Adipocyte (in vitro differentiated cells): ENCODE measurements around the gene TUBGCP3.

Source experiments
- DNase-seq: peaks from one replicate; pipeline ENCODE4 v3.0.0-alpha.2; 2015; ENCODE audit warnings: low read depth
- H3K27me3 ChIP-seq: replicated peaks from 2 replicates; pipeline ENCODE4 v1.7.0; 2013; ENCODE audit warnings: mild to moderate bottlenecking, low read length, moderate library complexity; ENCODE audit not compliant: control insufficient read depth, insufficient read depth
- H3K36me3 ChIP-seq: 2 replicates; pipeline ENCODE4 v1.7.0; 2013; ENCODE audit warnings: low read length, mild to moderate bottlenecking, moderate library complexity; ENCODE audit not compliant: control insufficient read depth, insufficient read depth, severe bottlenecking
- H3K4me1 ChIP-seq: 2 replicates; pipeline ENCODE4 v1.7.0; 2013; ENCODE audit warnings: mild to moderate bottlenecking, low read length, moderate library complexity; ENCODE audit not compliant: control insufficient read depth, insufficient read depth
- H3K4me3 ChIP-seq: 2 replicates; pipeline ENCODE4 v1.7.0; 2013; ENCODE audit warnings: mild to moderate bottlenecking, low read length, moderate library complexity
- H3K9ac ChIP-seq: 2 replicates; pipeline ENCODE4 v1.7.0; 2013; ENCODE audit warnings: mild to moderate bottlenecking, low read length, moderate library complexity
- H3K9me3 ChIP-seq: 2 replicates; pipeline ENCODE4 v1.7.0; 2013; ENCODE audit warnings: mild to moderate bottlenecking, low read length, moderate library complexity; ENCODE audit not compliant: control insufficient read depth

Gene TUBGCP3

GRCh38 chr13:112448621-112449544 lies 139.1 kb downstream of the TUBGCP3 start:
- no peak for DNase-seq
- H3K27me3 ChIP-seq = peaks cover 33% of the 10 kb centered on the region
- no peak overlapping the region for H3K9ac ChIP-seq
- H3K4me3 ChIP-seq = no peak overlapping the region
- no peaks in the 10 kb centered on the region for H3K36me3 ChIP-seq
- no peaks in the 10 kb centered on the region for H3K9me3 ChIP-seq
- no peaks in the 10 kb centered on the region for H3K4me1 ChIP-seq

DNA sequence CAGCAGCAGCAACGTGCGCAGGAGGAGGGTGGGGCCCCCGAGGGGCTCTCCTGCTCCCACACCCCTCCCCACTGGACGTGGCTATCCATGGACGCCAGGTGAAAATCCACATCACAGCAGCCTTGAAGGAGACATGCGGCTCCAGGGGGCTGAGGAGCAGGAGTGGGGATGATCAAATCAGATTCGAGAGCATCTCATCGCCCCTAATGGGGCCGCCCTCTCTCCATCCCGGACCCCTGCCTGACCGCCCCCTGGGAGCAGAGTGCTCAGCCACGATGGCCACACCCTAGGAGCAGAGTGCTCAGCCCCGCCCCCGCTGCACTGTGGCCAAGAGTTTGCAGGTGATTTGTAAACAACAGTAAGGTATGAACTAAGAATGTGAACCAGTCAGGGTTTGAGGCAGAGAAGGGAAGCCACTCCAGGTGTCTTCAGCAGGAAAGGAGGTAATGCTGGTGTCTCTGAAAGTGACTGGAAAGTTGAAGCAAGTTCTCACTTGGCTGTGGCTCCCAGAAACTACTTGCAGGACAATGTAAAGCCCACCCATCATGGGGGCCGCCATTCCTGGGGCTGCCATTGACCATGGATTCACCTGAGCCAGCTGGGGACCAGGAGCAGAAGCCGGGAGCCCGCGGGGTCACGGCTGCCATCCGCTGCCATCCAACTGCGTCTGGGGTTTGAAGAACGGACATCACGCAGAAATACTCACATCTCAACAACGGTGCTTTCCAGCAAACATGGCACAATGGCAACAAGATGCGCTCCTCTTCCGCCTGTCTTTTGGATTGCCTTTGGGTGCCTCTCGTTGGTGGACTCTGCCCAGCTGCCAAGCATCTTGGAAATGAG lies 140.0 kb downstream of the TUBGCP3 start:
- Histone ChIP-seq H3K27me3 (peaks cover 42% of the 10 kb centered on the region), H3K9me3 (no peaks in the 10 kb centered on the region), H3K4me3 (no peak overlapping the region), H3K9ac (no peak overlapping the region), H3K36me3 (no peaks in the 10 kb centered on the region), H3K4me1 (no peaks in the 10 kb centered on the region)
- DNase-seq = no peak

DNA sequence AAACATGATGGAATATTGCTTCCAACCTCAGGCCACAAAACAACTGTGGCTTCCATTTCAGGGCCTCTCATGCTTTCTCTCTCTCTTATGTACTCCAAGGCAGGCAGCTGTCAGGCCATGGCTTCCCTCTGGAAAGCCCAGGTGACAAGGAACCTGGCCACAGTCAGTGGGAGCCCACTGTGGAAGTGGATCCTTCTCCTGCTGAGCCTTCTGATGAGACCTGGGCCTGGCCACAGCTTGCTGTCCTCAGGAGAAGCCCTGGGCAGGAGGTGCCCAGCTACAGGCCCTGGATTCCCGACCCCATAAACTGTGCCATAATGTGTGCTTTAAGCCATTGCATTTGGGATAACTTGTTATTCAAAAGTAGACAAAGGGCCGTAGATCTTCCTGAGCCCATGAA lies 140.6 kb downstream of the TUBGCP3 start:
- Histone ChIP-seq H3K9ac (no peak overlapping the region), H3K4me3 (no peak overlapping the region), H3K4me1 (no peaks in the 10 kb centered on the region), H3K9me3 (no peaks in the 10 kb centered on the region), H3K36me3 (no peaks in the 10 kb centered on the region), H3K27me3 (peaks cover 47% of the 10 kb centered on the region)
- DNase-seq = no peak

DNA sequence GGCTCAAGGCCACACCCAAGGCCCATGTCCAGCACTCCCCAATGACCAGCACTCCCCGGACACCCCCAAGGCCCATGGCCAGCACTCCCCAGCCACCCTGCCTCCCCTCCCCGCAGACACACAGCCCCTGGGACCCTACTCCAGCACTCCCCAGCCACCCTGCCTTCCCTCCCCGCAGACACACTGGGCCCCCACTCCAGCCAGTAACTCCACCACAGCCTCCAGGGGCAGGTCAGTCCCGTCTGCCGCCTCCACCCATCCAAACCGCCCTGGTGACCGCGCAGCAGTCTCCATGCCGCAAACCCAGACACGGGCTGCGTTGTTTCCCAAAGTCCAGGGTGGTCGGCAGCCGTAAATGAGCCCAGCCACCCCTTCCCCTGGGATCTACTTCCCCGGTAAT lies 141.1 kb downstream of the TUBGCP3 start:
- H3K9ac ChIP-seq = no peak overlapping the region
- no peak for DNase-seq
- no peak overlapping the region for H3K4me3 ChIP-seq
- peaks cover 47% of the 10 kb centered on the region for H3K27me3 ChIP-seq
- no peaks in the 10 kb centered on the region for H3K9me3 ChIP-seq
- H3K4me1 ChIP-seq = no peaks in the 10 kb centered on the region
- H3K36me3 ChIP-seq = no peaks in the 10 kb centered on the region

DNA sequence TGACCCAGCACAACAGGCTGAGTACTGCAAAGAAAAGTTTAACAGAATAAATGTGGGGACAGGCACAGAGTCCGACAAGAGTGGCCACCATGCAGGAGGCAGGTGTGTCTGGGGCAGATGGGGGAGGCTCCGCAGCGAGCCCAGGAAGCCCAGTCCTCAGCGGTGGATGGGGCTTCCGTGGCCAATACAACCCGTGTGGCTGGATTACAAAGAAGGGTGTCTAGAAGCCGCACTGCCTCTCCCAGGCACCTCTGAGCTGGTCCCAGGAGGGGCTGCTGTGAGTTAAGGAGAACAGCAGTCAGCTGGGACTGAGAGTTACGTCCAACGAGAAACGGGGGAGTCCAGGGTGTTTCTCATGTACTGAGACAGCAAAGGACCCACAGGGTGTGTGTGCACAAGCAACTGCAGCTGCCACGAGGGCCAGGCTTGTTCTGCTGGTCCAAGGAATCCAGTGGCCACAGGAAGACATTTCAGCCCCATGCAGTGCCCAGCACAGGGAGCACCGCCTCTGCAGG lies 141.5 kb downstream of the TUBGCP3 start:
- no peaks in the 10 kb centered on the region for H3K36me3 ChIP-seq
- H3K27me3 ChIP-seq = peaks cover 51% of the 10 kb centered on the region
- no peaks in the 10 kb centered on the region for H3K4me1 ChIP-seq
- no peaks in the 10 kb centered on the region for H3K9me3 ChIP-seq
- no peak for DNase-seq
- H3K4me3 ChIP-seq = no peak overlapping the region
- no peak overlapping the region for H3K9ac ChIP-seq

- Histone ChIP-seq H3K9ac (no peak overlapping the region), H3K27me3 (peaks cover 52% of the 10 kb centered on the region)
- DNase-seq = no peak
Measured at GRCh38 chr13:112445411-112446271, 142.3 kb downstream of the TUBGCP3 start.

DNA sequence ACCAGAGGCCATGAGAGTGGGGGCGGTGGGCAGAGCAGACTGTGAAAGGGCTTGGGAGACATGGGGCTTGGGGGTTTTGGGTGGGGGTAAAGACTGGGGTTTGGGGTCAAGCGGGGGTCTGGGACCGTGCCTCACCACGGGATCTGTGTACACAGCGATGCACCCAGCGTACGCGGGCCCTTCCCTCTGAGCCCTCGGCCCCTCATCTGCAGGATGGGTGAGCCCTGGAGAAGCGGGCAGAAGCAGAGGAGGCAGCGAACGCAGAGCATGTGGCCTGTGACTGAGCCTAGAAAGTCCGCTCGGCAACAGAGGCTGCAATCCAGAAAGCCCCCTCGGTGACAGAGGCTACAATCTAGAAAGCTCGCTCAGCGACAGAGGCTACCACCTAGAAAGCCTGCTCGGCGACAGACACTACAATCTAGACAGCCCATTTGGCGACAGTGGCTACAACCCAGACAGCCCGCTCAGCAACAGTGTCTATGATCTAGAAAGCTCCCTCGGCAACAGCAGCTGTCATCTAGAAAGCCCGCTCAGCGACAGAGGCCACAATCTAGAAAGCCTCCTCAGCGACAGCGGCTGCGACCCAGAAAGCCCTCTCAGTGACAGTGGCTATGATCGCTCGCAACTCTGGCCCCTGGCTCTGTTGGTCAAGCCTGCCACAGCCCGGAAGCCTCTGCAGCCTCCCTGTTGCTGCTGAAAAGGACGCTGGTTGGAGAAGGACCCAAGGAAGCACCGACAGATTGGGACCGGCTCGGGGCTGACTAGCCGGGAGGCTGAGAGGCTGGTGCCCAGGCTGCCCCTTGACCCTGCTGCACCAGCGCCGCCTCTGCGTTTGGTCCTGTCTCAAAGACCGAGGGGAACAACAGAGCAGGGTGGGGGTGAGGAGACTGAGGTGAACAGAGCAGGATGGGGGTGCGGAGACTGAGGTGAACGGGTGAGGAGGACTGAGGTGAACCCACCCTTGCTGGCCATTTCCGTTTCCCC lies 143.2 kb downstream of the TUBGCP3 start:
- Histone ChIP-seq H3K9me3 (peaks cover 2% of the 10 kb centered on the region), H3K27me3 (peaks cover 52% of the 10 kb centered on the region), H3K4me3 (no peak overlapping the region), H3K4me1 (no peaks in the 10 kb centered on the region), H3K36me3 (no peaks in the 10 kb centered on the region), H3K9ac (no peak overlapping the region)
- no peak for DNase-seq

More at GRCh38 chr13:112445411-112446271, 142.3 kb downstream of the TUBGCP3 start:
- Histone ChIP-seq H3K4me1 (no peaks in the 10 kb centered on the region), H3K4me3 (no peak overlapping the region), H3K9me3 (no peaks in the 10 kb centered on the region), H3K36me3 (no peaks in the 10 kb centered on the region)

DNA sequence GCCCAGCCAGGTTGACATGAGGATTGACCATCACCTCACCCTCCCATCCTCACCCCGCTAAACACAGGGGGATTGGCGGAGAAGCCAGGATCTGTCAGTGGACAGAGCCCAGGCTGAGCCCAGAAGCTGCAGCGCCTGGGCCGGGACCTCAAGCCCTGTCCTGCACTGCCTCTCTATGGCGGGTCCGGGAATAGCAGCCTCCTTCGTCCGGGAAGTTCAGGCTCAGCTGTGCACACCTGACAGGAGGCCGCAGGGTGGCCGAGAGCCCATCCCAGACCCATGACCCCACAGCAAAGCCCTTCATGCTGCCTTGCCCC lies 144.0 kb downstream of the TUBGCP3 start:
- peaks cover 52% of the 10 kb centered on the region for H3K27me3 ChIP-seq
- H3K9ac ChIP-seq = no peak overlapping the region
- peak; percentile 62 for DNase-seq
- H3K4me3 ChIP-seq = no peak overlapping the region
- no peaks in the 10 kb centered on the region for H3K4me1 ChIP-seq
- peaks cover 5% of the 10 kb centered on the region for H3K9me3 ChIP-seq
- H3K36me3 ChIP-seq = no peaks in the 10 kb centered on the region

DNA sequence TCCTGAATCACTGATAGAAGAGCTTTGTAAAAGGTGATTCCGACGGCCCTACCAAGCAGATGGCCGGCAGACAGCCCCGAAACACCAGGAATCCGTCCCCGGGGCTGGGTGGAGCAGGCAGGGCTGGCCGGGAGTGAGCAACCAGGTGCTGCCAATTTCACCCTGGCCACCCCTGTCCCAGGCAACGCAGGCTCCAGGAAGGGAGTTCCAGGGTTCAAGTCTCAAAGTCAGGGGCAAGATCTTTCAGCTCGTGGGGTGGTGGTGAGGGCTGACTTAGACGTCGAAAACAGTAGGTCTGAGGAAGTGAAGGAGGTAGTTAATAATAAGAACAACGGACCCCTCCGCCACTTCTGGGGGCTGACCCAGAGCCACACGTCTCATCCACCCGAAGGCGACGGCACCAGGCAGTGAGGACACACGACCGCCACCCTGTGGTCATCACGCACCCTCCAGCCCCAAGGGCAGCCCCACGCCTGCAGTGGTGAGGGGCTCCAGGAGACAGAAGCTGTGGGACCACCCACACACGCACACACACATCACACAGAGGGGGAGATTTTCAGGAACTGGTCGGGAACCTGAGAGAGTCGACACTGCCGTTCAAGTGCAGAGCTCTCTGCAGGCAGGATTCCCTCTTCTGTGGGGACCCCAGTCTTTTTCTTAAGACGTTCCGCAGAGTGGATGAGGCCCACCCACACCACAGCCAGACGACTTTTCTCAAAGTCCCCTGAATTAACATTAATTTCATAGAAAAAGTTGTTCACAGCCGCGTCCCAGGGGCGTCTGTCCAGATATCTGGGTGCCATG lies 144.6 kb downstream of the TUBGCP3 start:
- H3K27me3 ChIP-seq = peaks cover 46% of the 10 kb centered on the region
- no peak overlapping the region for H3K4me3 ChIP-seq
- no peaks in the 10 kb centered on the region for H3K4me1 ChIP-seq
- no peak overlapping the region for H3K9ac ChIP-seq
- no peaks in the 10 kb centered on the region for H3K36me3 ChIP-seq
- peaks cover 5% of the 10 kb centered on the region for H3K9me3 ChIP-seq
- DNase-seq = peak; percentile 24
